Measurements from ENCODE around the gene AMIGO1. TPM values are rescaled to one million over a fixed set of nuclear protein-coding genes. Genes with fewer than 3 reads are reported as not detected.

Gene AMIGO1
- total and polyA plus RNA-seq, 2 of the 8 experiments (the other 6 are each of a cell fraction or from before 2014, with no cell fraction given), result 1.5 to 2.7 TPM

DNA sequence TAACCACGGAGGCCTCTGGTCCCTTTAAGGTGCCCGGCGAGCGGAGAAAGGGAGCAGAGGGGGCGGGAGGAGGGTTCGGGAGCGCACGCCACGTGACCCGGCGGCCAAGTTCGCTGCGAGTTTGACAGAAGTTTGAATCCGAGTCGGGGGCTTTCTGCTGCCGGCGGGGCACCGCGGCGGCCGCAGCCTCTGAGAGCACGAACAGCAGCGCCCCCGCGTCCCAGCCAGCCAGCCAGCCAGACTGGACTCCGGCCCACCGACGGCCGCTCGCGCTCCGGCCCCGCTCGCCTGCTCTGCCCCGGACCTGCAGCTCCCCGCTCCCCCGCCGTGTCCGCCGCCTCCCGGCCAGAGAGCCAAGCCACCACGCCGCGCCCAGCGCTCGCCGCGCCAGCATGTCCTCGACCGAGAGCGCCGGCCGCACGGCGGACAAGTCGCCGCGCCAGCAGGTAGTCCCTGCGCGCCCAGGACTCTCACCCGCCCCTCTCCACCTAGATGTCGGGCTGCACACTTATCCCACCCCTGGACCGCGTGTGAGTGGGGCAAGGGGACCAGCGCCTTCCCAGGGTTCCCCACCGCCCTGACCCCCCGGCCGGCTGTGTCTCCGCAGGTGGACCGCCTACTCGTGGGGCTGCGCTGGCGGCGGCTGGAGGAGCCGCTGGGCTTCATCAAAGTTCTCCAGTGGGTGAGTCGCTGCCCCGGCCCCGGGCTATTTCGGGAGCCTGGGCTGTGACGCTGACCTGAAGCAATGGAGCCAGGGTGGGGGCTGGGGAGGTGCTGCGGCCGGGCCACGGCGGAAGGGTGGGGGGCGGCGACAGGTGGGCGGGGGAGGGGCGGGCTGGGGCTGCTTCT, 42.9 kb downstream of the AMIGO1 start, which contains the start of gene SYPL2:
Gene SYPL2, plus strand, starts transcription at position 95 of the 849 bp plus-strand sequence. Its CDS starts 298 bp downstream, at position 393.
- H2BK15ac ChIP-seq (ENCODE audit: low read length), result no peak within 1 kb of the TSS
- H2BK20ac ChIP-seq (ENCODE audit: low read length), result no peak within 1 kb of the TSS; the same call in 1 of the 2 replicates
- no peaks in the 10 kb centered on the region for H3K79me1 ChIP-seq (ENCODE audit: low read depth, low read length)
- no peak within 1 kb of the TSS for H3K4ac ChIP-seq (replicated peaks; ENCODE audit: insufficient read length, low read depth, low read length)
- H3K36me3 ChIP-seq (ENCODE audit: control insufficient read depth in 2 of 4, insufficient read depth in 4 of 4, low read length in 3 of 4), result no peaks in the 10 kb centered on the region
- H2AK5ac ChIP-seq (ENCODE audit: low read depth, low read length), result no peak within 1 kb of the TSS
- no peak within 1 kb of the TSS for H4K91ac ChIP-seq (replicated peaks; ENCODE audit: insufficient read length, low read length)
- H3K27me3 ChIP-seq (replicated peaks in 1 of 4; ENCODE audit: control insufficient read depth in 3 of 4, extremely low read depth in 1 of 4, insufficient read depth in 3 of 4, low read length in 3 of 4), result peaks cover 4 to 52% (median 40%) of the 10 kb centered on the region in 4 experiments
- peaks cover 8% of the 10 kb centered on the region; the same call in 1 of the 2 replicates for H3K23me2 ChIP-seq (ENCODE audit: low read depth, low read length)
- H3K9me3 ChIP-seq (ENCODE audit: insufficient read depth in 2 of 2, low read depth in 1 of 2, low read length in 1 of 2), result no peaks in the 10 kb centered on the region
- no peaks in the 10 kb centered on the region for H3K79me2 ChIP-seq (ENCODE audit: control insufficient read depth in 1 of 2, insufficient read depth in 2 of 2, low read length in 2 of 2)
- POLR2A ChIA-PET (ENCODE audit: partially characterized antibody), result interaction anchor here (1.4 to 2.0 kb wide), 2 partner anchors 11 to 40 kb away, joined by 5 to 6 read pairs; partner anchors contain the start of gene PSMA5
- H4K8ac ChIP-seq (ENCODE audit: extremely low read depth, insufficient read depth, low read length), result peak within 1 kb of the TSS; percentile 58; the same call in 1 of the 2 replicates
- peak within 1 kb of the TSS; percentile 33 for H3K56ac ChIP-seq (replicated peaks; ENCODE audit: insufficient read length, low read depth, low read length)
- H3K14ac ChIP-seq (ENCODE audit: insufficient read length), result no peak within 1 kb of the TSS
- no peak within 1 kb of the TSS for H3K27ac ChIP-seq (ENCODE audit: low read depth, low read length)
- 0 out of 7 replicates have a peak within 1 kb of the TSS, but pooled peaks of 1 of the 4 experiments have one; percentile 2 for H3K9ac ChIP-seq (replicated peaks in 1 of 4; ENCODE audit: extremely low read depth in 1 of 4, low read depth in 3 of 4, low read length in 3 of 4)
- peaks cover 0 to 8% (median 1%) of the 10 kb centered on the region in 4 experiments; a peak in 5 of 7 replicates for H3K4me1 ChIP-seq (replicated peaks in 1 of 4; ENCODE audit: control insufficient read depth in 3 of 4, insufficient read depth in 4 of 4, low read length in 3 of 4)
- H3K23ac ChIP-seq (ENCODE audit: insufficient read length), result no peak within 1 kb of the TSS
- CTCF ChIA-PET (ENCODE audit: partially characterized antibody), result interaction anchor here (1.6 kb wide), 1 partner anchor 66 kb away, joined by 6 read pairs; no protein-coding TSS in a partner anchor
- peak within 1 kb of the TSS; percentile 56; the same call in 1 of the 2 replicates for H3K18ac ChIP-seq (ENCODE audit: extremely low read depth, low read length)
- peak within 1 kb of the TSS; percentile 84 for H2AFZ ChIP-seq (ENCODE audit: low read length)
- no peak within 1 kb of the TSS for H4K5ac ChIP-seq (ENCODE audit: insufficient read length, low read depth, low read length)
- H2BK12ac ChIP-seq (ENCODE audit: low read depth, low read length), result no peak within 1 kb of the TSS
- H4K20me1 ChIP-seq (replicated peaks in 1 of 2; ENCODE audit: control insufficient read depth in 1 of 2, insufficient read depth in 2 of 2, low read length in 2 of 2), result no peaks in the 10 kb centered on the region
- no peak within 1 kb of the TSS for H2BK5ac ChIP-seq (ENCODE audit: low read depth, low read length)
- FAIRE-seq (no peak), DNase-seq (ENCODE audit: low read depth in 1 of 2, low spot score in 2 of 2) (peak in 1 of 2 experiments; percentile 77)
- H3K4me3 ChIP-seq (ENCODE audit: extremely low read depth in 1 of 4, insufficient read depth in 2 of 4, low read depth in 3 of 4, low read length in 4 of 4), result peak within 1 kb of the TSS; percentile 61 to 80 (median 64)
- peak within 1 kb of the TSS; percentile 88 to 94 for H3K4me2 ChIP-seq (ENCODE audit: insufficient read depth in 1 of 2, low read depth in 2 of 2, low read length in 2 of 2)
- 1% methylated on average over 33 of the region's 88 CpGs; no CpG with 5 or more reads in 1 of the 2 experiments for WGBS, 2 experiments (ENCODE audit: extremely low coverage in 1 of 2, insufficient coverage in 1 of 2, insufficient read length in 1 of 2, insufficient replicate concordance in 2 of 2, low coverage in 1 of 2, low lambda C conversion rate in 2 of 2, missing lambda C conversion rate in 1 of 2)
- no peak within 1 kb of the TSS for H2BK120ac ChIP-seq (replicated peaks; ENCODE audit: low read depth, low read length)
- TF ChIP-seq MAFK (IDR thresholded peaks at IDR 0.05; ENCODE audit: low read depth, low read length) (no peak), HDAC2 (IDR thresholded peaks at IDR 0.05; ENCODE audit: borderline replicate concordance in 1 of 2, low read depth in 2 of 2, low read length in 2 of 2) (no peak), RXRA (IDR thresholded peaks at IDR 0.05; ENCODE audit: insufficient read depth, low read depth, low read length) (no peak), EZH2 (IDR thresholded peaks at IDR 0.05; ENCODE audit: low read depth, low read length, severe bottlenecking) (peak; percentile 54), BCL11A (IDR thresholded peaks at IDR 0.05; ENCODE audit: low read depth in 2 of 2, low read length in 2 of 2) (no peak), CHD1 (IDR thresholded peaks at IDR 0.05; ENCODE audit: low read depth, low read length) (no peak), FOSL1 (IDR thresholded peaks at IDR 0.05; ENCODE audit: insufficient read depth, low read depth, low read length) (no peak), SIRT6 (IDR thresholded peaks at IDR 0.05; ENCODE audit: low read length) (no peak)
- TF ChIP-seq, protein P1, sequence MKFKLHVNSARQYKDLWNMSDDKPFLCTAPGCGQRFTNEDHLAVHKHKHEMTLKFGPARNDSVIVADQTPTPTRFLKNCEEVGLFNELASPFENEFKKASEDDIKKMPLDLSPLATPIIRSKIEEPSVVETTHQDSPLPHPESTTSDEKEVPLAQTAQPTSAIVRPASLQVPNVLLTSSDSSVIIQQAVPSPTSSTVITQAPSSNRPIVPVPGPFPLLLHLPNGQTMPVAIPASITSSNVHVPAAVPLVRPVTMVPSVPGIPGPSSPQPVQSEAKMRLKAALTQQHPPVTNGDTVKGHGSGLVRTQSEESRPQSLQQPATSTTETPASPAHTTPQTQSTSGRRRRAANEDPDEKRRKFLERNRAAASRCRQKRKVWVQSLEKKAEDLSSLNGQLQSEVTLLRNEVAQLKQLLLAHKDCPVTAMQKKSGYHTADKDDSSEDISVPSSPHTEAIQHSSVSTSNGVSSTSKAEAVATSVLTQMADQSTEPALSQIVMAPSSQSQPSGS (IDR thresholded peaks at IDR 0.05; ENCODE audit: low read length), result no peak
